ENCODE measurements around the gene TSPAN17. TPM values are rescaled to one million over a fixed set of nuclear protein-coding genes. Genes with fewer than 3 reads are reported as not detected.

TSPAN17 gene
- total and polyA plus RNA-seq, 9 of the 15 experiments (the other 6 are each of a cell fraction or from before 2014, with no cell fraction given), result 0.73 to 58.3 (median 34.5) TPM

GRCh38 chr5:176687247-176687646 lies 40.0 kb downstream of the TSPAN17 start:
- Histone ChIP-seq H3K9me3 (replicated peaks; ENCODE audit: control insufficient read depth, insufficient read depth, low read depth, low read length) (no peaks in the 10 kb centered on the region), H4K20me1 (replicated peaks; ENCODE audit: control insufficient read depth, insufficient read depth, low read length) (no peaks in the 10 kb centered on the region), H3K9me1 (ENCODE audit: control insufficient read depth, insufficient read depth, low read length) (no peaks in the 10 kb centered on the region), H3K9ac (ENCODE audit: insufficient read depth in 1 of 2, low read depth in 2 of 2, low read length in 2 of 2) (no peak overlapping the region), H3K4me3 (no peak overlapping the region), H3K27ac (ENCODE audit: extremely low read depth, low read depth, low read length) (no peak overlapping the region), H3K36me3 (ENCODE audit: control insufficient read depth, insufficient read depth, low read length) (no peaks in the 10 kb centered on the region), H3K79me2 (ENCODE audit: control insufficient read depth, insufficient read depth, low read length) (no peaks in the 10 kb centered on the region), H3K4me1 (replicated peaks in 1 of 2; ENCODE audit: control insufficient read depth in 2 of 2, insufficient read depth in 2 of 2, low read length in 2 of 2) (no peaks in the 10 kb centered on the region), H3K27me3 (ENCODE audit: control insufficient read depth in 2 of 2, insufficient read depth in 2 of 2, low read length in 2 of 2) (peaks cover 9 to 48% of the 10 kb centered on the region in 2 experiments), H3K4me2 (ENCODE audit: insufficient read depth, low read length) (no peak overlapping the region), H2AFZ (ENCODE audit: low read depth, low read length) (no peak overlapping the region)
- ChIA-PET POLR2A (interaction anchor here (0.7 to 2.0 kb wide), 3 partner anchors 13 to 35 kb away, joined by 3 to 5 read pairs (median 3); no protein-coding TSS in a partner anchor), CTCF (ENCODE audit: low intra/inter-chr PET ratio) (no interaction called here)
- DNase-seq (ENCODE audit: extremely low read depth in 1 of 4, low spot score in 3 of 4), result no peak
- ATAC-seq, result no peak
- no peak for FAIRE-seq
- BruUV-seq (replicated peaks), result no TSS peak
- intact Hi-C loops (cut with micrococcal nuclease), result no loop called here
- WGBS (ENCODE audit: insufficient coverage, low coverage, missing lambda C conversion rate), result 0% methylated on average over 9 of the region's 10 CpGs
- no peak for TF ChIP-seq TBL1XR1 (IDR thresholded peaks at IDR 0.05; ENCODE audit: low read length in 2 of 2)
- TF ChIP-seq XRCC5 (IDR thresholded peaks at IDR 0.05; ENCODE audit: low read depth, low read length), result no peak
- no peak for TF ChIP-seq KAT2B (IDR thresholded peaks at IDR 0.05; ENCODE audit: low read depth, low read length)
- no peak for TF ChIP-seq ATF7 (IDR thresholded peaks at IDR 0.05)
- no peak for TF ChIP-seq ZNF24 (IDR thresholded peaks at IDR 0.05)
- TF ChIP-seq HNRNPUL1 (IDR thresholded peaks at IDR 0.05; ENCODE audit: low read length), result no peak
- no peak for TF ChIP-seq ZKSCAN1 (IDR thresholded peaks at IDR 0.05; ENCODE audit: low read depth, low read length)
- TF ChIP-seq FOXJ2 (tag; IDR thresholded peaks at IDR 0.05), result no peak
- TF ChIP-seq PHF20 (IDR thresholded peaks at IDR 0.05; ENCODE audit: partially characterized antibody), result no peak
- TF ChIP-seq ZNF282 (CRISPR knock-in tag; IDR thresholded peaks at IDR 0.05), result no peak
- in situ Hi-C loops (cut with MboI), result no loop called here
